HG03432 (cell line): Measurements from ENCODE around the gene CPAMD8.
"Not testable (repeated sequence)": the region's sequence is repeated elsewhere in the genome, so short reads cannot be mapped to it uniquely, and the experiment has no call there.

Source experiments
- ATAC-seq: cut with Tn5 transposase; IDR thresholded peaks from one replicate; pipeline ENCODE4 v1.9.1; 2021; ENCODE audit warnings: mild to moderate bottlenecking, moderate library complexity; ENCODE audit not compliant: unreplicated experiment

CPAMD8 gene

DNA sequence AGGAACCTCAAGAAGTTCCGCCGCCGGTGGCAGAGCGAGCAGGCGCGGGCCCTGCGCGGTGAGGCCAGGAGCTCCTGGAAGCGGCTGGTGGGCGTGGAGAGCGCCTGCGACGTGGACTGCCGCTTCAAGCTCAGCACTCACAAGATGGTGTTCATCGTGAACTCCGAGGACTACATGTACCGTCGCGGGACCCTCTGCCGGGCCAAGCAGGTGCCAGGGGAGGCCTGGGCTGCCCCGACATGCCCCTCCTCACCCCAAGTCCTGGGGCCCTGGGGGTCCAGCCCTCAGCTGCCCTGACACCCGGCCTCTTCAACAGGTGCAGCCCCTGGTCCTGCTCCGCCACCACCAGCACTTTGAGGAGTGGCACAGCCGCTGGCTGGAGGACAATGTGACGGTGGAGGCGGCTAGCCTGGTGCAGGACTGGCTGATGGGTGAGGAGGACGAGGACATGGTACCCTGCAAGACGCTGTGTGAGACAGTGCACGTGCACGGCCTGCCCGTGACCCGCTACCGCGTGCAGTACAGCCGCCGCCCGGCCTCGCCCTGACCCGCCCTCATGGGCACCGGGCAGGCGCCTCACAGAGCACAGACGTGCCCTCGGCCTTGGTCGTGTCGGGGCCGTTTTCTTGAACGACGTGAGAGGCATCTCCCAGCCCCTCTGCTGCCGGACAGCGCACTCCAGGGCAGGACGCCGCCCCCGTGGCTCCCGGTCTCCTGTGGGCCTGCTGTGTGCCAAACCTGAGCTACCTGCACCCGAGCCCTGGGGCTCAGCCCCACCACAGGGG lies 148.2 kb downstream of the CPAMD8 start:
- no peak for ATAC-seq

DNA sequence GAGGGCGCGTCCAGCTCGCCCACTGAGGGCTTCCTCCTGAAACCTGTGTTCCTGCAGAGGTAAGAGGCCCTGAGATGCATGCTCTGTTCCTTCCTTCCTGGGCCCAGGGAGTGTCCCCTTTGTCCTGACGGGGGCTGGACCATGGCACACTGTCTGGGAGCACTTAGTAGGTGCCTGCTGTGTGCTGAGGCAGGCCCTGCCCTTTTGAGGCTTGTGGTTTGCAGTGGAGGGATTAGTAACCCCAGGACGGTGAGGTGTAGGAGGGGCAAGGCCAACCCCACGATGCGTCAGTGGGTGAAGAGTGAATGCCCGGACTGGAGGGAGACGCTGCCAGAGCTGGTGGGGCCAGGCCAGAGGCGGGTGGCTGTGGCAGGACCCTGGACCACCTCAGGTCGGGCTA lies 149.0 kb downstream of the CPAMD8 start:
- ATAC-seq: no peak

DNA sequence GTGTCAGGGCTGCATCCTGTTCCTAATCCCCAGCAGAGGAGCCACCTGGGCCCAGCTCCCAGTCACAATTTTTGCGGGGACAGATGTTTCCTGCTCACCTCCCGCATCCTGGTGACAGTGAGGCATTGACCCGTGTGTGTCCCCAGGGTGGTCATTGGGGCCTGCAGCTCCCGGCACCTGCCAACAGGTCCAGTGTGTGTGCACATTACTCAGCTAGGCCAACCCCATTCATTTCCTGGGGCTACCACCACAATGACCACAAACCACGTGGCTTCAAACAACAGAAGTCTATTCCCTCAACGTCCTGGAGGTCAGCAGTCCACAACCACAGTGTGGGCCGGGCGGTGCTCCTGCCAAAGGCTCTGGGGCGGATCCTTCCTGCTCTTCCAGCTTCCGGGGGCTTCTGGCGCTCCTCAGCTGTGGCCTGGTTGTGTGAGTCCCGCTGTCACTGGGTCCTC lies 149.7 kb downstream of the CPAMD8 start:
- no peak for ATAC-seq

DNA sequence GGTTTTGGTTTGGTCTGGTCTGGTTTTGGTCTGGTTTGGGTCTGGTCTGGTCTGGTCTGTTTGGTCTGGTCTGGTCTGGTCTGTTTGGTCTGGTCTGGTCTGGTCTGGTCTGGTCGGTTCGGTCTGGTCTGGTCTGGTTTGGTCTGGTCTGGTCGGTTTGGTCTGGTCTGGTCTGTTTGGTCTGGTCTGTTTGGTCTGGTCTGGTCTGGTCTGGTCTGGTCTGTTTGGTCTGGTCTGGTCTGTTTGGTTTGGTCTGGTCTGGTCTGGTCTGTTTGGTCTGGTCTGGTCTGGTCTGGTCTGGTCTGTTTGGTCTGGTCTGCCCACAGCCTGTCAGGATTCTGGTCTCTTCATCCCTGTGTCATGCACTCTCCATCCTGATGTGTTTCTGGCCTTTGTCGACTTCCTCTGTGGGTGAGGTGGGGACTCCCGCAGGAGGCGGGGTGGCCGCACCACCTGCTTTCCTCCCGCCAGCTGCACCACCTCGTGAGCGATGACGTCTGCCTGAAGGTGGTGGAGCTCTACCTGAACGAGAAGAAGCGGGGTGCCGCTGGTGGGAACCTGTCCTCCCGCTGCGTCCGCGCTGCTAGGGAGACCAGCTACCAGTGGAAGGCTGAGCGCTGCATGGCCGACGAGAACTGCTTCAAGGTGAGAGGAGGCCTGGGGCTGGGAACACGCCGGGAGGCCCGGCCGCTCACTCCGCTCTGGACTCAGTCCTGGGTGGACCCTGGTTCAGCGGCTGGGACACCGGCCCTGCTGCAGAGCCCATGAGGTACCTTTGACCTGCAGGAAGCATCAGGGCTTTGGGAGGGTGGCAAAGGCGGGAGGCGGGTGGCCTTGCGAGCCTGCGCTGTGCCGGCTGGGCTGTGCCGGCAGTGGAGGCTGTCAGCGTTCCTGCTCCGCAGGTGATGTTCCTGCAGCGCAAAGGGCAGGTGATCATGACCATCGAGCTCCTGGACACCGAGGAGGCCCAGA lies 150.7 kb downstream of the CPAMD8 start:
- no peak for ATAC-seq

DNA sequence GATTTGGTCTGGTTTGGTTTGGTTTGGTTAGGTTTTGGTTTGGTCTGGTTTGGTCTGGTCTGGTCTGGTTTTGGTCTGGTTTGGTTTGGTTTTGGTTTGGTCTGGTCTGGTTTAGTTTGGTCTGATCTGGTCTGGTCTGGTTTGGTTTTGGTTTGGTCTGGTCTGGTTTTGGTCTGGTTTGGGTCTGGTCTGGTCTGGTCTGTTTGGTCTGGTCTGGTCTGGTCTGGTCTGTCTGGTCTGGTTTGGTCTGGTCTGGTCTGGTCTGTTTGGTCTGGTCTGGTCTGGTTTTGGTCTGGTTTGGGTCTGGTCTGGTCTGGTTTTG lies 151.7 kb downstream of the CPAMD8 start:
- ATAC-seq: not testable (repeated sequence)

DNA sequence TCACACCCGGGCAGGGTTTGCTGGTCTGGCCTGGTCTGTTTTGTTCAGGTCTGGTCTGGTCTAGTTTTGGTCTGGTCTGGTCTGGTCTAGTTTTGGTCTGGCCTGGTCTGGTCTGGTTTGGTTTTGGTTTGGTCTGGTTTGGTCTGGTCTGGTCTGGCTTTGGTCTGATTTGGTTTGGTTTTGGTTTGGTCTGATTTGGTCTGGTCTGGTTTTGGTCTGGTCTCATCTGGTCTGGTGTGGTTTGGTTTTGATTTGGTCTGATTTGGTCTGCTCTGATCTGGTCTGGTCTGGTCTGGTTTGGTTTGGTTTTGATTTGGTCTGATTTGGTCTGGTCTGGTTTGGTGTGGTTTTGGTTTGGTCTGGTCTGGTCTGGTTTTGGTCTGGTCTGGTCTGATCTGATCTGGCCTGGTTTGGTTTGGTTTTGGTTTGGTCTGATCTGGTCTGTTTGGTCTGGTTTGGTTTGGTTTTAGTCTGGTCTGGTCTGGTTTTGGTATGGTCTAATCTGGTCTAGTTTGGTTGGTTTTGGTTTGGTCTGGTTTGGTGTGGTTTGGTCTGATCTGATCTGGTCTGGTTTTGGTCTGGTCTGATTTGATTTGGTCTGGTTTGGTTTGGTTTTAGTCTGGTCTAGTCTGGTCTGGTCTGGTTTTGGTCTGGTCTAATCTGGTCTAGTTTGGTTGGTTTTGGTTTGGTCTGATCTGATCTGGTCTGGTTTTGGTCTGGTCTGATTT lies 152.2 kb downstream of the CPAMD8 start:
- ATAC-seq: no peak

DNA sequence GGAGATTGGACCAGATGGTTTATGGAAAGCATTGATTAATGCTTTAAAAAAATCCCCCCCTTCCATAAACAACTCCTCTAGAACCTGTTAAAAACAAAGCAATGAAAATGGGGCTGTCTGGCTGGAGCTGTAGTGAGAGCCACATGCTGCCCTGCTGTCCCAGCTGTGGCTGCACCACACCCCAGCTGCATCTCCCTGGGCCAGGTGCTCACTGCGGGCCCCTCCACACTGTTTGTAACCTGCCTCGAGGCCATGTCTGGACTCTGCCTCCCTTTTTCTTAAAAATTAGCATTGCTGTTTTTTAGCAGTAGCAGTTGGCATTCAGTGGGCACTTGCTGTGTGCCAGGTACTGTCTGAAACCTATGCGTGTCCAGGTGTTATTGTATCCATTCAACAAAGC lies 153.0 kb downstream of the CPAMD8 start:
- no peak for ATAC-seq

DNA sequence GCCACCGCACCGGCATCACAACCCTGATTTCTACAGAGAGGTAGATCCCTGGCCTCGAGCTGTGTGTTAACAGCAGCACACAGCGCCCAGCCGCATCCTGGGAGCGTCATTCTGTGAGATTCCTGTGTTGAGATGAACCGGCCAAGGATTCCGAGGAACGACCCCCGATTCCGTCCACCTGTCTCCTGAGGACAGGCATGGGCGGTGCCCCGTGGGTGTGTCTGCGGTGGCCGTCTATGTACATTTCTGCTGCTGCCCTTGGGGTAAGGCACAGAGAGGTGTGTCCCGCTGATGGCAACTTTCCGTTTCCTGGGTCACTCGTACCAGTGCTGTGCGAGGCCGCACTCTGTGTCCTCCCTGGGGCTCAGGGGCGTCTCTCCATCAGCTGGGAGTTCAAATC lies 153.9 kb downstream of the CPAMD8 start:
- no peak for ATAC-seq

DNA sequence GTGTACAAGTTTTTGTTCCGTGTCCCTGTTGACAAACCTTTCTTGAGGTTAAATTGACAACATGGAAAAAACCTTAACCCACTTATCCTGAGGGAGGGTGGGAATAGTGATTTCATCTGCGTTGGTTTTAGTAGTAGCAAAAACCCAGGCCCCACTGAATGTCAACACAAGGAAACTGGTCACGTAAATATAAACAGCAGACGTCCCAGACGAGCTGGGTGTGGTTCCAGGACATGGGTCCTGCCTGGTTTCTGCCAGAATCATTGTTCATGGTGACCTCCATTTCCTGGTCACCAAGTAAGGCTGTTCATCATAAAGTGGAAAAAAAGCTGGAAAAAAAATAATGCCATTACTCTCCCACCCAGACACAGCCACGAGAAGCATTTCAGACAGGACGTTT lies 154.7 kb downstream of the CPAMD8 start:
- no peak for ATAC-seq

DNA sequence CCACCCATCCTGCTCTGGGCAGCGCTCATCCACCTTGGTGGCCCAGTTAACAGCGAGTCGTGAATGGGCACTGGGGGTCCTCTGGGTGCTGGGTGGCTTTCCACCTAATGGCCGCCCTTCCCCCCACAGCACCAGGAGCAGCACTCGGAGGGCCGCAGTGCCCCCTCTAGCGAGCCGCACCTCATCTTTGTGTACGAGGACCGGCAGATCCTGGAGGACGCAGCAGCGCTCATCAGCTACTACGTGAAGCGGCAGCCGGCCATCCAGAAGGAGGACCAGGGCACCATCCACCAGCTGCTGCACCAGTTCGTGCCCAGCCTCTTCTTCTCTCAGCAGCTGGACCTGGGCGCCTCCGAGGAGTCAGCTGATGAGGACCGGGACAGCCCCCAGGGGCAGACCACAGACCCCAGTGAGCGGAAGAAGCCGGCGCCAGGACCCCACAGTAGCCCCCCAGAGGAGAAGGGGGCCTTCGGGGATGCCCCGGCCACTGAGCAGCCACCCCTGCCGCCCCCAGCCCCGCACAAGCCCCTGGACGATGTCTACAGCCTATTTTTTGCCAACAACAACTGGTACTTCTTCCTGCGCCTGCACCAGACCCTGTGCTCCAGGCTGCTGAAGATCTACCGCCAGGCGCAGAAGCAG lies 157.2 kb downstream of the CPAMD8 start:
- ATAC-seq: no peak

DNA sequence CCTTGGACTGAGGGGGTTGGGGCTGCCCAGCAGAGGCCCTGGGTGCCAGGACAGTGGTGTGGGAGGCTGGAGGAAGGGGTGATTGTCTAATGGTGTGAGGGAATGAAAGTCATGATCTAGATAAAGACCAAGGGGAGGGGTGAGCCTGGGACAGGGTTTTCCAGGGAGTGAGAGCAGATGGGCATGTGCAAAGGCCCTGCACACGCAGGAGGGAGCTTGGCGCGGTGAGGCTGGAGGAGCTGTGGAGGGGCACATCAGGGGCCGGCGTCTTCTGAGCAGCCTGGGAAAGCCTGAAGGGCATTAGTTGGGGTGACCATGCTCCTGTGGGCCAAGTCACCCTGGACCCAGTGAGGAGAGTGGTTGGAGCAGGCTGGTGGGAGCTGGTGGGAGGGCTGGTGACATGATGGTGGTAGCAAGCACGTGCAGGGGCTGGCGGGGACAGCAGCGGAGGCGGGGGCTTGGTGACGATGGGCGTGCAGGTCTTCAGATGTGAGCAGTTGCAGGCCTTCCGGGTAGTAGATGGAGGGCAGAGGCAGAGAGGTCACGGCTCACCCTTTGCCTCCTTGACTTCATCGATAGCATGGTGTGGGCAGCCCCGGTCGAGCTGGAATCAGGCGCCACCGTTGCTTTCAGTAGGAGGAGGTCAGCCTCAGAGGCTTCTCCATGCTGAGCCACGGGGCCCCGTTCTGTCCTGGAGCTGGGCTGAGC lies 158.0 kb downstream of the CPAMD8 start:
- no peak for ATAC-seq

DNA sequence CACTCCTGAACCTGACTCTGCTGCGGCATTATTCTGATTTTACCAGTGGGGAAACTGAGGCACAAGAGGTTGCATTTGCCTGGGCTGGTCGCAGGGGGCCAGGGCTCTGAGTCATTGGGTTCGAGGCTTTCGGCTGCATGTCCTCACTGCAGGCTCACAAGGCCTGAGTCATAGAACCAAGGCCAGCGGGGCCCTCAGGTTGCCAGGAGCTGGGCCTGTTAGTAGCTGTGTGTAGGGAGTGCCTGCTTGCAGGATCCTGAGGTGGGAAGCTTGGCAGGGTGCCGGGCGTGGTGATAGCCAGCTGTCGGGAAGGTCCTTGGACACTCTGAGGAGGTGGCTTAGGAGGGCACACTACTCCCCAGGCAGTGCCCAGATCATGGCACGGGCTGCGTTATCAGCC lies 159.4 kb downstream of the CPAMD8 start:
- ATAC-seq: no peak

DNA sequence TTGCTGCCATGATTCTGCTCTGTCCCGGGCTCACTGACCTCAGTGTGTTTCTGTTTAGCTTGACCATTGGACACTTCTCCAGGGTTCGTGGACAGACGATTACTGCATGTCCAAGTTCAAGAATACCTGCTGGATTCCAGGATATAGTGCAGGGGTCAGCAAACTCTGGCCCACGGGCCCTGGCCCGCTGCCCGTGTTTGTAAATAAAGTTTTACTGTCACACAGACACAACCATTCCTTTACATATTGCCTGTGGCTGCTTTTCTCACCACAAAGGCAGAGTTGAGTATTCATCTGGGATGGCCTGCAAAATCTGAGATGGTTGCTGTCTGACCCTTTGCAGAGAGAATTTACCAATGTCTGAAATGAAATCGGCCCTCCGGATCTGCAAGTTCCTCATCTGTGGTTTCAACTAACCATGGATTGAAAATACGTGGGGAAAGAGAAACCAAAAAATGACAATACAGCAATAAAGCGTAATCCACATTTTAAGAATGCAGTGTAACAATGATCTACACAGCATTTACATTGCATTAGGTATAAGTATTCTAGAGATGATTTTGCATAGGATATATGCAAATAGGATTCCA lies 163.7 kb downstream of the CPAMD8 start:
- no peak for ATAC-seq

DNA sequence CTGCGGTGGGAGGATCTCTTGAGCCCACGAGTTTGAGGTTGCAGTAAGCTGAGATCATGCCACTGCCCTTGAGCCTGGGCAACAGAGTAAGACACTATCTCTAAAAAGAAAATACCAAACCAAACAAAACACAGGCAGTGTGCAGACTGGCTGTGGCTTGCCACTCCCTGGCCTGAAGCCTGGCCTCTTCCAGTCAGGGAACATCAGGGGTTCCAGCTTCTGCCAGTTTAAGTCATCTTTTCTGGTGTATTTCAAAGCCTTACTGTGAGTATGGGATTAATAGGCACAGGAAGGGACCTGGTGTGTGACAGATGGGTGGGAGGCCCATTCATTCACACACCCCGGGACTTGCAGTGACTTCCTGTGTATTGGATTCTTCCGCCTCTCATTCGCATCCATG lies 164.8 kb downstream of the CPAMD8 start:
- ATAC-seq: no peak

DNA sequence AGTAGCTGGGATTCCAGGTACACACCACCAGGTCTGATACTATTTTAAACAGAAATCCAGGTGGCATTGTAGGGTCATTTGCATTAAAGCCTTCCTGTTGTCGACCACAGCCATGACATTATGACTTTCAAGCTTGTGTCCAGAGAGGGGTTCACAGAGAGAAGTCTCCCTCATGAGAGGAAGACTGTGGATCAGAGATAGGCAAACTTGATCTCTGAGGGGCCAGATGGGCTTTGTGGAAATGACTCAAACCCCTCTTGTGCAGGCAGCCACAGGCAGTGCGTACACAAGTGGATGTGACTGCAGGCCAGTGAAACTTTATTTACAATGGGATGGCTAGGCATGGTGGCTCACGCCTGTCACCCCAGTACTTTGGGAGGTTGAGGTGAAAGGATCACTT lies 165.6 kb downstream of the CPAMD8 start:
- no peak for ATAC-seq

DNA sequence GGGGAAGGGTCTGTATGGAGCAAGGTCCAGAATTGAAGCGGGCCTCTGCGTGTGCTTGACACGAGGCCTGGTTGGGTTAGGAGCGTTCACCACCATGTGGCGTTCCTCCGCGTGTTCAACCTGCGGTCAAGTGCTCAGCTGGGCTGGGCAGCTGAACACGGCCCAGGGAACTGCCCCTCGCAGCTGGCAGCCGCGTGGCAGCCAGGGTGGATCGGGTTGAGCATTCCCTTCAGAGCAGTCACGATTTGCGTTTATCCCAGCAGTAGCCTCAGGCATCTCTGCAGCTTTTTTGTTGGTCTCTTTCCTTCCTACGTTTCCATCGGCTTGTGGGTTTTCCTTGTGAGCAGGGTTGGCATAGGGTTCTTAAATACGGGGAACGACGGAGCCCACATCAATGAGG lies 166.5 kb downstream of the CPAMD8 start:
- no peak for ATAC-seq

DNA sequence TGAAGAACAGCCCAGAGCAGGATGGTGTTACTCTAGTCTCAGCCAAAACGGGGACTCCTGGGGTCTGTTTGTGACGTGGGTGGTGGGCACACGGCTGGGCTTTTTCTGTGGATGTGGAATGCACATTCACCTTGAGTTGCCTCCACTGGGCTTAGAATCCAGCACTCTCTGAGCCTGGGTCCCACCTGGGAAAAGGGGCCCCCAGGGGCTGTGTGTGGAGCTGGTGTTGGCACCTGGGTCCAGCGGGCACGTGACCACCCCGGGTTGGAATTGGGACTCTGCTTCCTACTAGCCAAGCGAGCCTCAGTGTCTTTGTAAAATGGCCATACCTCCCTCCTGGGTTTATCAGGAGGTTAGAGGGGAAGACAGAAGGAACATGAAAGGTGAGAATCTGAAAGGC lies 167.0 kb downstream of the CPAMD8 start:
- no peak for ATAC-seq

DNA sequence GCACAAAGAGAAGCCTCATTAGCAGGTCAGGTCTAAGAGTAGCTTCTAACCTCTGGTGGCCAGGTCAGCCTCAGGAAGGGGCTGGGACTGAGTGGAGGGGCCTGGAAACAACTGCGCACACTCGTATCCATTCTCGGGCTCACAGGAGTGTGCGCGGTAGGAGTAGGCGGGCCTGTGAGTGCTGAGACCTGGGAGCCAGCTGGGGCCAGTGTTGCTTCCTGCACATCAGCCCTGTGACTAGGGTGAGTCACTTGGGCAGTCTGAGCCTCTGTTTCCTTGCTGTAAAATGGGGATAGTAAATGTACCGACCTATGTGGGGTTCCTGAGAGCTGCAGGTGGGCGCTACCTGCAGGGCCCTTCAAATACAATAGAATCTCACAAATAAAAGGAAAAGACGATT lies 170.5 kb downstream of the CPAMD8 start:
- no peak for ATAC-seq

DNA sequence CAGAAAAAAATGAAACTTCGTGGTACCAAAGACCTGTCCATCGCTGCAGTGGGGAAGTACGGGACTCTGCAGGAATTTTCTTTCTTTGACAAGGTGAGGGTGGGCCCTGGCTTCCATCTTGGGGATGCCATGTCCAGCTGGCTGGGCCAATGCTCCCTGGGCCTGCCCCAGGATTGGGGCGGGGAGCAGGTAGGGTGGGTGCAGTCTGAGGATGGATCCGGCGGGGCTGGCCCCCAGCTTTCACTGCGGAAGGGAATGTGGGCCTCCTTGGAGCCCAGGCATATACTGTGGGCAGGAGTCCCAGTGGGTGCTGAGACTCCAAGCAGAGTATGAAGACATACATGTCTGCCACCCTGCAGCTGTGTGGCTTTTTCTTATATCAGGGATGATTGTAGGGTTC lies 173.5 kb downstream of the CPAMD8 start:
- ATAC-seq: no peak
